IgD-negative memory B cell (primary cell): Measurements from ENCODE around the gene CH25H. TPM values are rescaled to one million over a fixed set of nuclear protein-coding genes. Genes with fewer than 3 reads are reported as not detected.
A peak's percentile ranks its signal among the peaks of the same experiment; 100 is the strongest.

Source experiments
- H3K27ac Mint-ChIP-seq, 3 donors: one replicate each; pipeline ENCODE4 v1.8.0; 2020 to 2022; ENCODE audit warnings: mild to moderate bottlenecking in 3 of 3, mixed read lengths in 3 of 3, moderate library complexity in 1 of 3
- H3K27me3 Mint-ChIP-seq: one replicate; pipeline ENCODE4 v1.8.0; 2021; ENCODE audit warnings: mixed read lengths
- H3K36me3 Mint-ChIP-seq: one replicate; pipeline ENCODE4 v1.8.0; 2020; ENCODE audit warnings: mild to moderate bottlenecking, mixed read lengths
- H3K4me1 Mint-ChIP-seq, 3 donors: one replicate each; pipeline ENCODE4 v1.8.0; 2020 to 2022; ENCODE audit warnings: mixed read lengths in 3 of 3, mild to moderate bottlenecking in 1 of 3
- H3K4me3 Mint-ChIP-seq, 4 donors: one replicate each; pipeline ENCODE4 v1.8.0; 2020 to 2022; ENCODE audit warnings: mild to moderate bottlenecking in 4 of 4, mixed read lengths in 4 of 4, moderate library complexity in 3 of 4
- H3K9me3 Mint-ChIP-seq, 3 donors: one replicate each; pipeline ENCODE4 v1.8.0; 2020 to 2021; ENCODE audit warnings: mixed read lengths in 3 of 3, mild to moderate bottlenecking in 1 of 3
- polyA plus RNA-seq: library from polyadenylated mRNA; unstranded; fragments of 300-500 nt; fragmentation: Illumina TruSeq; gene quantifications from one replicate; pipeline ENCODE4 v1.2.3, GENCODE V29; 2021

CH25H gene
- polyA plus RNA-seq, 1 donor from 2014 or later = not detected

GRCh38 chr10:89241026-89241425, 33.9 kb upstream of the CH25H start:
- Mint-ChIP-seq H3K4me3 (no peak overlapping the region), H3K9me3 (no peaks in the 10 kb centered on the region), H3K36me3 (peaks cover 8% of the 10 kb centered on the region), H3K4me1 (peaks cover 29 to 34% (median 31%) of the 10 kb centered on the region in 3 donors), H3K27me3 (no peaks in the 10 kb centered on the region), H3K27ac (peak overlapping the region in 1 of 3 donors; percentile 52)

GRCh38 chr10:89240519-89240918, 33.4 kb upstream of the CH25H start:
- H3K4me3 Mint-ChIP-seq = no peak overlapping the region
- no peaks in the 10 kb centered on the region for H3K9me3 Mint-ChIP-seq
- H3K27ac Mint-ChIP-seq = peak overlapping the region in 1 of 3 donors; percentile 52
- no peaks in the 10 kb centered on the region for H3K27me3 Mint-ChIP-seq
- peaks cover 8% of the 10 kb centered on the region for H3K36me3 Mint-ChIP-seq
- H3K4me1 Mint-ChIP-seq = peaks cover 24 to 29% (median 26%) of the 10 kb centered on the region in 3 donors

GRCh38 chr10:89238956-89239644, 32.0 kb upstream of the CH25H start:
- H3K36me3 Mint-ChIP-seq = peaks cover 9% of the 10 kb centered on the region
- no peak overlapping the region for H3K27ac Mint-ChIP-seq
- peaks cover 20 to 22% (median 22%) of the 10 kb centered on the region in 3 donors for H3K4me1 Mint-ChIP-seq
- no peak overlapping the region for H3K4me3 Mint-ChIP-seq
- H3K27me3 Mint-ChIP-seq = no peaks in the 10 kb centered on the region
- no peaks in the 10 kb centered on the region for H3K9me3 Mint-ChIP-seq

GRCh38 chr10:89237849-89238248, 30.7 kb upstream of the CH25H start:
- Mint-ChIP-seq H3K9me3 (no peaks in the 10 kb centered on the region), H3K4me3 (no peak overlapping the region), H3K36me3 (peaks cover 9% of the 10 kb centered on the region), H3K27ac (no peak overlapping the region), H3K27me3 (no peaks in the 10 kb centered on the region), H3K4me1 (peaks cover 10 to 14% (median 11%) of the 10 kb centered on the region in 3 donors)

DNA sequence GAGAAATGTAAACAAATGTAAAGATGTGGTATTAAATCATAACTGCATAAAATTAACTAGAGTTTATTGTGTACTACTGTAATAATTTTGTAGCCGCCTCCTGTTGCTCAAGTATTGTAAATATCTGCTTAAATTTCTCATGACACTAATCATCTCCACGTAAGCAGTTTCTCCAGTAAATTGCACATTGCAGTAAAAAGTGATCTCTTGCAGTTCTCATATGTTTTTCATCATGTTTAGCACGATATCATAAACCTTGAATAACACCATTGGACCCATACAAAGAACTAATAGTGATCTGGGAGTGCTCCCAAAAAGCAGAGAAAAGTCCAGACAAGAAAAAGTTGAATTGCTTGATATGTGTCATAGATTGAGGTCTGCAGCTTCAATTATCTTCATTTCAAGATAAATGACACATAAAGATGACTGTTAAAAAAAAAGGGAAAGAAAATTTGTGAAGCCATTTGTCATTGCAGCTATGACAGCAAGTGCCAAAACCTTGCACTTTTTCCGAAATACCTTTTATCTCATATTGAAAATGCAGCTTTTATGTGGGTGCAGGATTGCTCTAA, 29.2 kb upstream of the CH25H start:
- H3K4me3 Mint-ChIP-seq = no peak overlapping the region
- H3K36me3 Mint-ChIP-seq = peaks cover 9% of the 10 kb centered on the region
- peaks cover 0 to 3% (median 0%) of the 10 kb centered on the region in 3 donors for H3K4me1 Mint-ChIP-seq
- no peaks in the 10 kb centered on the region for H3K27me3 Mint-ChIP-seq
- no peak overlapping the region for H3K27ac Mint-ChIP-seq
- H3K9me3 Mint-ChIP-seq = no peaks in the 10 kb centered on the region

GRCh38 chr10:89235073-89235798, 28.1 kb upstream of the CH25H start:
- H3K27ac Mint-ChIP-seq = no peak overlapping the region
- no peaks in the 10 kb centered on the region for H3K9me3 Mint-ChIP-seq
- H3K27me3 Mint-ChIP-seq = no peaks in the 10 kb centered on the region
- H3K4me1 Mint-ChIP-seq = peaks cover 0 to 3% (median 0%) of the 10 kb centered on the region in 3 donors
- H3K36me3 Mint-ChIP-seq = peaks cover 12% of the 10 kb centered on the region
- no peak overlapping the region for H3K4me3 Mint-ChIP-seq

DNA sequence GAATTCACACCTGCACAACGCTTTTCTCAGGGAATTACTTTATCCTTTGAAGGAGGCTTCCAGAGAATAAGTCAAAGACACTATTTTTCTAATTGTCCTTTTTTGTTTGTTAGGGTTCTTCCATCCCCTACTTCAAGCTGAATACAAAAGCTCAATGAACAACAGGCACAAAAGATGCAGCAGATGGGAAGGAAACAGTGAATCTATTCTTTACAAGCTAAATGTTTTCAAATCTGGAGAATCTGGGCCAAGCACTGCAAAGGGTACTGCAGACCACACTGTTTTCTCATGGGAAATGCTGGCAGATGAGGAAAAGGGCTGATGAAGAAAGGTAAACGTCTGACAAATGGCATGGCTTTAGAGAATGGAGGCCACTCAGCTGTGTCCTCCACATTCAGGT, 25.9 kb upstream of the CH25H start:
- Mint-ChIP-seq H3K4me1 (peaks cover 0 to 3% (median 0%) of the 10 kb centered on the region in 3 donors), H3K27me3 (no peaks in the 10 kb centered on the region), H3K27ac (no peak overlapping the region), H3K4me3 (no peak overlapping the region), H3K36me3 (peaks cover 7% of the 10 kb centered on the region), H3K9me3 (no peaks in the 10 kb centered on the region)

DNA sequence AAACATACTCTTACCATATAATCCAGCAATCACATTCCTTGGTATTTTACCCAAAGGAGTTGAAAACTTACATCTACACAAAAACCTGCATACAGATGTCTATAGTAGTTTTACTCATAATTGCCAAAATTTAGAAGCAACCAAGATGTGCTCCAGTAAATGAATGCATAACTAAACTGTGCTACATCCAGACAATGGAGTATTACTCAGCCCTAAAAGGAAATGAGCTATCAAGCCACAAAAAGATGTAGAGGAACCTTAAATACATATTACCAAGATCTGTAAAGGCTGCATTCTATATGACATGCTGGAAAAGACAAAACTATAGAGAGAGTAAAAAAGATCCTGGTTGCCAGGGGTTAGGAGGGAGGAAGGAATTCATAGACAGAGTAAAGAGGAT, 21.8 kb upstream of the CH25H start:
- no peak overlapping the region for H3K4me3 Mint-ChIP-seq
- no peak overlapping the region for H3K27ac Mint-ChIP-seq
- no peaks in the 10 kb centered on the region for H3K9me3 Mint-ChIP-seq
- no peaks in the 10 kb centered on the region for H3K27me3 Mint-ChIP-seq
- peaks cover 13% of the 10 kb centered on the region for H3K36me3 Mint-ChIP-seq
- H3K4me1 Mint-ChIP-seq = no peaks in the 10 kb centered on the region

- Mint-ChIP-seq H3K4me3 (no peak overlapping the region), H3K27ac (no peak overlapping the region), H3K27me3 (no peaks in the 10 kb centered on the region), H3K4me1 (no peaks in the 10 kb centered on the region), H3K36me3 (peaks cover 16% of the 10 kb centered on the region), H3K9me3 (no peaks in the 10 kb centered on the region)
These were observed 21.0 kb upstream of the CH25H start for GRCh38 chr10:89228146-89228545.

DNA sequence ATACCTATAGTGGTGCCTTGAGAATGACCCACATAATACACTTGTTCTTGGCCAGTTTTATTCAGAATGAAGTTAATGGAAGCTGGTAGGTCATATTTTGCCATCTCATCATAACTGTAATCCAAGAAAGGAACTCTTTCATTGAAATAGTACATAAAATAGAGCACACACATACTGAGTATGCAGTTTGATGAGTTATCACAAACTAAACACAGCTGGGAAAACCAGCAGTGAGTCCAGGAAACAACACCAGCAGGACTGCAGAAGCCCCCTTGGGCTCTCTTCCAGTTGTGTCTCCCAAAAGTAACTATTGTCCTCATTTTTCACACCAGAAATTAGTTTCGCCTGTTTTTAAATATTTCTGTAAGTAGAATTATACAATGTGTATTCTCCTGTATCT, 19.8 kb upstream of the CH25H start:
- H3K27me3 Mint-ChIP-seq = no peaks in the 10 kb centered on the region

DNA sequence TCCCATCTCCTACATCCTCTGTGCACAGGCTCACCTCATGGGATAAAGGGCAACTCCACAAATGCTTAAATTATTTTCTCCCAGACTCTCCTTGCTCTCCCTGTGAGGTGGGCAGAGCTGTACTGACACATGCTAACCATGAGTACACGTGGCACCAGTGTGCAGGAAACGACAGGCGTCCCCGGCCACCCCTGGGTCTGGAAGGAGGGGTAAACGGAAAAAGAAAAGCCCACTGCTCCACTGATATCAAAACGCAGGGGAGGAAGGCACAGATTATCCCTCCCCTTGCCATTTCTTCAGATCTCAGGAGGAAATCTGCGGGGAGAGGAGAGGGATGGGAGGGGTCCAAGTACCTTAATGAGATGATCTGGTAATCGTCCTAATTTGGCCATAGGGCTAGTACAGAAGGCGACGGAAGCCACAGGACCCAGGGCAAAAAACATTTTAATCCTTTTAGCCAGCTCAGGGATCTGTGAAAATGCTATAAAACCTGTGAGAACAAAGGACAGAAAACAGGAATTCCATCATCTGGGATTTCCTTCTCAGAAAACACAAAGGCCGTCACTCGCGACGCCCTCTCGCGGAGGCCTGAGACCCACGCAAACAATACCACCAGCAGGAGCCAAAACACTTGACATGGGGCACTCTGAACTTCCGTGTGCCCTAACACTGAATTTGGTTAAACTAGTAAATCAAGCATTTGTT, 17.8 kb upstream of the CH25H start:
- Mint-ChIP-seq H3K36me3 (peaks cover 13% of the 10 kb centered on the region), H3K4me3 (peak overlapping the region in 2 of 4 donors; percentile 53 to 77), H3K27me3 (no peaks in the 10 kb centered on the region), H3K27ac (peak overlapping the region in 1 of 3 donors; percentile 43), H3K4me1 (no peaks in the 10 kb centered on the region), H3K9me3 (no peaks in the 10 kb centered on the region)

More for the DNA sequence above, 19.8 kb upstream of the CH25H start:
- H3K27ac Mint-ChIP-seq = no peak overlapping the region
- H3K9me3 Mint-ChIP-seq = no peaks in the 10 kb centered on the region
- H3K4me3 Mint-ChIP-seq = no peak overlapping the region
- H3K36me3 Mint-ChIP-seq = peaks cover 16% of the 10 kb centered on the region
- H3K4me1 Mint-ChIP-seq = no peaks in the 10 kb centered on the region

DNA sequence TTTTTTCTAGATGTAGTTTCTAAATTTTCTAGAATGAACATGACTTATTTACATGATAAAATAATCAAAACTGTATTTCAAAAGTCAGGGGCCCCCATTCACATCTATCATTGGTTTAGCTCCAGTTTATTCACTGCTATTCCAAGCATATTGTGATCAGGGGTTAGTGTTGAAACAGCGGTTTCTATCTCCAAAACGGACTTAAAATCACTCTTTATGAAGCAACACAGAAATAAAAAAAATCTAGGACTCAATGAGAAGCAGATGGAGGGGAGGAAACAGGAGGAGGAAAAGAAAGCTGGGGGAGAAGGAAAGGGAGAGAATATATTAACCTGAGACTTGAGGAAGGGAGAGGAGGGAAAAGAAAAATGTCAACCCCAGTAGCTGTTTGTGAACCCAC, 14.8 kb upstream of the CH25H start:
- Mint-ChIP-seq H3K27me3 (no peaks in the 10 kb centered on the region), H3K4me3 (no peak overlapping the region), H3K36me3 (peaks cover 13% of the 10 kb centered on the region), H3K9me3 (no peaks in the 10 kb centered on the region), H3K4me1 (peaks cover 6 to 9% (median 7%) of the 10 kb centered on the region in 3 donors), H3K27ac (peak overlapping the region in 1 of 3 donors; percentile 91)

DNA sequence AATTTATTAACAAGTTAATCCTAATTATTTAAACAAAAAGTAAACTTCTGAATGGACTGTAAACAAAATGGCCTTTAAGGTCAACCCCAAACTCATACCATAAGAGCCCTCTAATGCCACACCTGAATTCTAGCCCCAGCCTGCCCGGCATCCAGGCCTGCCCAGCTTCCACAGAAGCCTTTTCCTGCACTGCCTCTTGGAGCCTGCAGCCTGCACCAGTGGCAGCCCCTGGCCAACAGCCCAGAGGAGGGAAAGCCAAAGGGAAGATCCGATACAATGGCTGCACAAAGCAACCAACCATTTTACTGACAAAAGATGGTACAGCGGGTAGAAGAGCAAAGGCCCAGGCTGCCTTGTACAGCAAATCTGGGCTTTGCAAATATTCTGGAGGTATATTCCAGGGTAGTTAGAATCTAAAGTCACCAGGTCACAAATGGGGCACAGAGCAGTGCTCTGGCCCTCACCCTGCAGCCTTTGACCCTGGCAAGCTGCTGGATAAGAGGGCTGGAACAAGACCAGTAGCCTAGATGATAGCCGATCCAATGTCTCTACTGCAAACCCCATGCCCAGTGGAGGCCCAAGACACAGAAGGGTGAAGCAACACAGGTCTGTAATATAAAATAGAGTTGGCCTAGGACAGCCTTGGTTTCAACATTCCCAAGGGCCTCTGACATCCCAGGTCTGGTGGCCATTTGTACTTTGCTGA, 12.5 kb upstream of the CH25H start:
- no peak overlapping the region for H3K4me3 Mint-ChIP-seq
- H3K27ac Mint-ChIP-seq = no peak overlapping the region
- peaks cover 4% of the 10 kb centered on the region for H3K36me3 Mint-ChIP-seq
- peaks cover 7 to 10% (median 7%) of the 10 kb centered on the region in 3 donors for H3K4me1 Mint-ChIP-seq
- no peaks in the 10 kb centered on the region for H3K9me3 Mint-ChIP-seq
- H3K27me3 Mint-ChIP-seq = no peaks in the 10 kb centered on the region
